SK-N-SH treated with all-trans-retinoic acid at 6 μM for 48 hours (cell line): Measurements from ENCODE around the gene RTN4RL2.

Experiments
- ATAC-seq: fragments of 200-7000 bp; cut with Tn5 transposase; 3 replicates; pipeline ENCODE4 v1.9.1; 2020; ENCODE audit warnings: mild to moderate bottlenecking, moderate library complexity
- BACH2 ChIP-seq: fragments of 250-450 bp; sonication (Bioruptor Pico); IDR thresholded peaks from 2 replicates; pipeline ENCODE4 v1.9.0; 2021; ENCODE audit warnings: mild to moderate bottlenecking, borderline replicate concordance
- CSDC2 ChIP-seq: fragments of 250-450 bp; sonication (Bioruptor Pico); IDR thresholded peaks from 2 replicates; pipeline ENCODE4 v1.5.0; 2020; ENCODE audit warnings: mild to moderate bottlenecking, moderate library complexity
- ESRRG ChIP-seq: fragments of 250-450 bp; sonication (Bioruptor Pico); IDR thresholded peaks from 2 replicates; pipeline ENCODE4 v1.6.1; 2021; ENCODE audit warnings: mild to moderate bottlenecking
- GLIS3 ChIP-seq: fragments of 250-450 bp; sonication (Bioruptor Pico); IDR thresholded peaks from 2 replicates; pipeline ENCODE4 v1.5.0; 2020; ENCODE audit warnings: mild to moderate bottlenecking, moderate library complexity
- ISL1 ChIP-seq: fragments of 250-450 bp; sonication (Bioruptor Pico); IDR thresholded peaks from 2 replicates; pipeline ENCODE4 v2.1.2; 2022; ENCODE audit warnings: mild to moderate bottlenecking, moderate library complexity
- OSR1 ChIP-seq: fragments of 250-450 bp; sonication (Bioruptor Pico); IDR thresholded peaks from 2 replicates; pipeline ENCODE4 v1.8.0; 2022; ENCODE audit warnings: moderate library complexity, mild to moderate bottlenecking, inconsistent platforms
- PPARA ChIP-seq: fragments of 250-450 bp; sonication (Bioruptor Pico); IDR thresholded peaks from 2 replicates; pipeline ENCODE4 v1.5.0; 2020; ENCODE audit warnings: mild to moderate bottlenecking, borderline replicate concordance
- RARB ChIP-seq: fragments of 250-450 bp; sonication (Bioruptor Pico); IDR thresholded peaks from 2 replicates; pipeline ENCODE4 v1.8.0; 2021; ENCODE audit warnings: mild to moderate bottlenecking, moderate library complexity
- SNAI2 ChIP-seq: fragments of 250-450 bp; sonication (Bioruptor Pico); IDR thresholded peaks from 2 replicates; pipeline ENCODE4 v1.5.0; 2020; ENCODE audit warnings: mild to moderate bottlenecking, moderate library complexity
- TCF4 ChIP-seq: fragments of 250-450 bp; sonication (Bioruptor Pico); IDR thresholded peaks from 2 replicates; pipeline ENCODE4 v1.8.0; 2021; ENCODE audit warnings: mild to moderate bottlenecking, moderate library complexity, borderline replicate concordance
- TOX ChIP-seq: fragments of 250-450 bp; sonication (Bioruptor Pico); IDR thresholded peaks from 2 replicates; pipeline ENCODE4 v1.8.0; 2021; ENCODE audit warnings: mild to moderate bottlenecking, moderate library complexity, borderline replicate concordance
- ZC3H10 ChIP-seq: fragments of 250-450 bp; sonication (Bioruptor Pico); IDR thresholded peaks from 2 replicates; pipeline ENCODE4 v1.5.1; 2021; ENCODE audit warnings: mild to moderate bottlenecking, moderate library complexity
- ZFP3 ChIP-seq: fragments of 250-450 bp; sonication (Bioruptor Pico); IDR thresholded peaks from 2 replicates; pipeline ENCODE4 v1.5.0; 2020; ENCODE audit warnings: mild to moderate bottlenecking, moderate library complexity
- ZFP30 ChIP-seq: fragments of 450-650 bp; formaldehyde crosslinking; IDR thresholded peaks from 2 replicates; pipeline ENCODE4 v1.5.0; 2022; ENCODE audit warnings: mild to moderate bottlenecking, moderate library complexity
- ZNF8 ChIP-seq: fragments of 450-650 bp; formaldehyde crosslinking; IDR thresholded peaks from 2 replicates; pipeline ENCODE4 v1.5.0; 2020; ENCODE audit warnings: mild to moderate bottlenecking, moderate library complexity
- TF ChIP-seq, protein P1 (sequence below): fragments of 250-450 bp; sonication (Bioruptor Pico); IDR thresholded peaks from 2 replicates; pipeline ENCODE4 v1.5.0; 2020; ENCODE audit warnings: mild to moderate bottlenecking, moderate library complexity
- TF ChIP-seq, protein P2 (sequence below): fragments of 250-450 bp; sonication (Bioruptor Pico); IDR thresholded peaks from 2 replicates; pipeline ENCODE4 v1.5.1; 2021; ENCODE audit warnings: mild to moderate bottlenecking, moderate library complexity
- TF ChIP-seq, protein P3 (sequence below): fragments of 250-450 bp; sonication (Bioruptor Pico); IDR thresholded peaks from 2 replicates; pipeline ENCODE4 v1.8.0; 2020; ENCODE audit warnings: mild to moderate bottlenecking, moderate library complexity, borderline replicate concordance
- TF ChIP-seq, protein P4 (sequence below): fragments of 250-450 bp; sonication (Bioruptor Pico); IDR thresholded peaks from 2 replicates; pipeline ENCODE4 v1.5.1; 2020; ENCODE audit warnings: low read depth, mild to moderate bottlenecking, moderate library complexity
- TF ChIP-seq, protein P5 (sequence below): fragments of 250-450 bp; sonication (Bioruptor Pico); IDR thresholded peaks from 2 replicates; pipeline ENCODE4 v1.8.0; 2021; ENCODE audit warnings: low read depth, mild to moderate bottlenecking, moderate library complexity, borderline replicate concordance

RTN4RL2 gene

DNA sequence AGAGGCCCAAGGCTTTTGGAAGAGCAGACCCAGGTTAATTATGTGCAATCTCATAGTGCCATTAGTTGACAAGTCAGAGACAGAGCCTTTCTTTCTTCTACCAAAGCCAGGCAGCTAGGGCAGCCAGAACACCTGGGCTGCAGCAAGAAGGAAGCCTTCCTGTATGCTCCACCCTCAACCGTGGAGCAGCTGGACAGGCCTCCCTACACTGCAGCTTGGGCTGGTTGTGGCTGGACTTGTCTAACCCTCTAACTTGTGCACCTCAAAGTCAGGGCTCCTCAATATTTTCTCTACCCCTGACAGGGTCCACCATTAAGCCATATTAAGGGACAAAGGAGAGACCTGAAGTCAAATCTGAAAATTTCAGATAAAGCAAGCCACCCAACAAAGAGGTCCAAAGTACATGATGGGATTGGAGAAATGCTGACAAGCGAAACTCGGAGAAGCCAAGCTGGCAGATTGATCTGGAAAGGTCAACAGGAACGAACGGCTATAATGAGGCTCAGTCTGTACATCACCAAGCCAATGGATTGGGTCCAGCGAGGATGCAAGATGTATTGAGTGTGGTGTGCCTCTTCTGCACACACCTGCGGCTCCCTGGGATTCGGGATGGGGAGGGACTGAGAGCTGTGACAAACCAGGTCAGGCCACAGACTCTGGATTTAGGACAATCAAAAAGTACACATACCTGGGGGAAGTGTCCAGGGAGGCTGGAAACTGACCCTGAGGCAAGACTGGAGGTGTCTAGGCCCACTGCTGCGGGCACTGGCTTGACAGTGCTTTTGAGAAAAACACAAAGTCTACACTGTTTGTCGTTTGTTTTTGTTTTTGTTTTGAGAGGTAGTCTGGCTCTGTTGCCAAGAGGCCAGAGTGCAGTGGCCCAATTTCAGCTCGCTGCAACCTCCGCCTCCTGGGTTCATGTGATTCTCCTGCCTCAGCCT, 21.7 kb upstream of the RTN4RL2 start:
- no peak for ATAC-seq
- TF ChIP-seq OSR1 (CRISPR knock-in tag) (no peak), ISL1 (CRISPR knock-in tag) (no peak), SNAI2 (CRISPR knock-in tag) (no peak), TOX (no peak), PPARA (no peak), CSDC2 (CRISPR knock-in tag) (no peak), GLIS3 (CRISPR knock-in tag) (no peak), BACH2 (CRISPR knock-in tag) (no peak)
- TF ChIP-seq, protein P1, sequence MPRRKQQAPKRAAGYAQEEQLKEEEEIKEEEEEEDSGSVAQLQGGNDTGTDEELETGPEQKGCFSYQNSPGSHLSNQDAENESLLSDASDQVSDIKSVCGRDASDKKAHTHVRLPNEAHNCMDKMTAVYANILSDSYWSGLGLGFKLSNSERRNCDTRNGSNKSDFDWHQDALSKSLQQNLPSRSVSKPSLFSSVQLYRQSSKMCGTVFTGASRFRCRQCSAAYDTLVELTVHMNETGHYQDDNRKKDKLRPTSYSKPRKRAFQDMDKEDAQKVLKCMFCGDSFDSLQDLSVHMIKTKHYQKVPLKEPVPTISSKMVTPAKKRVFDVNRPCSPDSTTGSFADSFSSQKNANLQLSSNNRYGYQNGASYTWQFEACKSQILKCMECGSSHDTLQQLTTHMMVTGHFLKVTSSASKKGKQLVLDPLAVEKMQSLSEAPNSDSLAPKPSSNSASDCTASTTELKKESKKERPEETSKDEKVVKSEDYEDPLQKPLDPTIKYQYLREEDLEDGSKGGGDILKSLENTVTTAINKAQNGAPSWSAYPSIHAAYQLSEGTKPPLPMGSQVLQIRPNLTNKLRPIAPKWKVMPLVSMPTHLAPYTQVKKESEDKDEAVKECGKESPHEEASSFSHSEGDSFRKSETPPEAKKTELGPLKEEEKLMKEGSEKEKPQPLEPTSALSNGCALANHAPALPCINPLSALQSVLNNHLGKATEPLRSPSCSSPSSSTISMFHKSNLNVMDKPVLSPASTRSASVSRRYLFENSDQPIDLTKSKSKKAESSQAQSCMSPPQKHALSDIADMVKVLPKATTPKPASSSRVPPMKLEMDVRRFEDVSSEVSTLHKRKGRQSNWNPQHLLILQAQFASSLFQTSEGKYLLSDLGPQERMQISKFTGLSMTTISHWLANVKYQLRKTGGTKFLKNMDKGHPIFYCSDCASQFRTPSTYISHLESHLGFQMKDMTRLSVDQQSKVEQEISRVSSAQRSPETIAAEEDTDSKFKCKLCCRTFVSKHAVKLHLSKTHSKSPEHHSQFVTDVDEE (CRISPR knock-in tag): no peak
- TF ChIP-seq, protein P2, sequence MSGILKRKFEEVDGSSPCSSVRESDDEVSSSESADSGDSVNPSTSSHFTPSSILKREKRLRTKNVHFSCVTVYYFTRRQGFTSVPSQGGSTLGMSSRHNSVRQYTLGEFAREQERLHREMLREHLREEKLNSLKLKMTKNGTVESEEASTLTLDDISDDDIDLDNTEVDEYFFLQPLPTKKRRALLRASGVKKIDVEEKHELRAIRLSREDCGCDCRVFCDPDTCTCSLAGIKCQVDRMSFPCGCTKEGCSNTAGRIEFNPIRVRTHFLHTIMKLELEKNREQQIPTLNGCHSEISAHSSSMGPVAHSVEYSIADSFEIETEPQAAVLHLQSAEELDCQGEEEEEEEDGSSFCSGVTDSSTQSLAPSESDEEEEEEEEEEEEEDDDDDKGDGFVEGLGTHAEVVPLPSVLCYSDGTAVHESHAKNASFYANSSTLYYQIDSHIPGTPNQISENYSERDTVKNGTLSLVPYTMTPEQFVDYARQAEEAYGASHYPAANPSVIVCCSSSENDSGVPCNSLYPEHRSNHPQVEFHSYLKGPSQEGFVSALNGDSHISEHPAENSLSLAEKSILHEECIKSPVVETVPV (CRISPR knock-in tag): no peak
- TF ChIP-seq, all 23 proteins: peak for 0

DNA sequence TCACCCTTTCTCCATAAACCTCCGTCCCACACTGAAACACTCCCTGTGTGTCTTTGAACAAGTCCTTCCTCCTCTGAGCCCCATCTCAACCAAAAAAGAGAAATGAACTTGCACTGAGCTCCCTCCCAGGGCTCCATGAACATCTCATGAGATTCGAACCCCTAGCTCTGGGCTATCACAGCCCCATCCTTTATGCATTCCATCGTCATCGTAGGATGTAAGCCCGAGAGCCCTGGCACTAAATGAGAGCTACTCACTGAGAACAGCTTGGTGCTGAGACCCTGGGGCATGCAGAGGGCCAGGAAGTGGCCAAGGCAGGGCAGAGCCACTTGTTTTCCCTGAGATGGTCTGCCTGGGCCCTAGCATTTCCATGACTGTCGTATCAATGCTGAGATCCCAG, 20.5 kb upstream of the RTN4RL2 start:
- ATAC-seq: no peak
- TF ChIP-seq OSR1 (CRISPR knock-in tag) (no peak), ESRRG (no peak), ZC3H10 (CRISPR knock-in tag) (no peak), SNAI2 (CRISPR knock-in tag) (no peak), ZNF8 (no peak), BACH2 (CRISPR knock-in tag) (no peak), TOX (no peak), ZFP3 (no peak), RARB (no peak)
- TF ChIP-seq, protein P3, sequence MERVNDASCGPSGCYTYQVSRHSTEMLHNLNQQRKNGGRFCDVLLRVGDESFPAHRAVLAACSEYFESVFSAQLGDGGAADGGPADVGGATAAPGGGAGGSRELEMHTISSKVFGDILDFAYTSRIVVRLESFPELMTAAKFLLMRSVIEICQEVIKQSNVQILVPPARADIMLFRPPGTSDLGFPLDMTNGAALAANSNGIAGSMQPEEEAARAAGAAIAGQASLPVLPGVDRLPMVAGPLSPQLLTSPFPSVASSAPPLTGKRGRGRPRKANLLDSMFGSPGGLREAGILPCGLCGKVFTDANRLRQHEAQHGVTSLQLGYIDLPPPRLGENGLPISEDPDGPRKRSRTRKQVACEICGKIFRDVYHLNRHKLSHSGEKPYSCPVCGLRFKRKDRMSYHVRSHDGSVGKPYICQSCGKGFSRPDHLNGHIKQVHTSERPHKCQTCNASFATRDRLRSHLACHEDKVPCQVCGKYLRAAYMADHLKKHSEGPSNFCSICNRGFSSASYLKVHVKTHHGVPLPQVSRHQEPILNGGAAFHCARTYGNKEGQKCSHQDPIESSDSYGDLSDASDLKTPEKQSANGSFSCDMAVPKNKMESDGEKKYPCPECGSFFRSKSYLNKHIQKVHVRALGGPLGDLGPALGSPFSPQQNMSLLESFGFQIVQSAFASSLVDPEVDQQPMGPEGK: no peak
- TF ChIP-seq, protein P4, sequence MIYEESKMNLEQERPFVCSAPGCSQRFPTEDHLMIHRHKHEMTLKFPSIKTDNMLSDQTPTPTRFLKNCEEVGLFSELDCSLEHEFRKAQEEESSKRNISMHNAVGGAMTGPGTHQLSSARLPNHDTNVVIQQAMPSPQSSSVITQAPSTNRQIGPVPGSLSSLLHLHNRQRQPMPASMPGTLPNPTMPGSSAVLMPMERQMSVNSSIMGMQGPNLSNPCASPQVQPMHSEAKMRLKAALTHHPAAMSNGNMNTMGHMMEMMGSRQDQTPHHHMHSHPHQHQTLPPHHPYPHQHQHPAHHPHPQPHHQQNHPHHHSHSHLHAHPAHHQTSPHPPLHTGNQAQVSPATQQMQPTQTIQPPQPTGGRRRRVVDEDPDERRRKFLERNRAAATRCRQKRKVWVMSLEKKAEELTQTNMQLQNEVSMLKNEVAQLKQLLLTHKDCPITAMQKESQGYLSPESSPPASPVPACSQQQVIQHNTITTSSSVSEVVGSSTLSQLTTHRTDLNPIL (CRISPR knock-in tag): no peak
- TF ChIP-seq, protein P5, sequence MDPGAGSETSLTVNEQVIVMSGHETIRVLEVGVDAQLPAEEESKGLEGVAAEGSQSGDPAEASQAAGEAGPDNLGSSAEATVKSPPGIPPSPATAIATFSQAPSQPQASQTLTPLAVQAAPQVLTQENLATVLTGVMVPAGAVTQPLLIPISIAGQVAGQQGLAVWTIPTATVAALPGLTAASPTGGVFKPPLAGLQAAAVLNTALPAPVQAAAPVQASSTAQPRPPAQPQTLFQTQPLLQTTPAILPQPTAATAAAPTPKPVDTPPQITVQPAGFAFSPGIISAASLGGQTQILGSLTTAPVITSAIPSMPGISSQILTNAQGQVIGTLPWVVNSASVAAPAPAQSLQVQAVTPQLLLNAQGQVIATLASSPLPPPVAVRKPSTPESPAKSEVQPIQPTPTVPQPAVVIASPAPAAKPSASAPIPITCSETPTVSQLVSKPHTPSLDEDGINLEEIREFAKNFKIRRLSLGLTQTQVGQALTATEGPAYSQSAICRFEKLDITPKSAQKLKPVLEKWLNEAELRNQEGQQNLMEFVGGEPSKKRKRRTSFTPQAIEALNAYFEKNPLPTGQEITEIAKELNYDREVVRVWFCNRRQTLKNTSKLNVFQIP: no peak

DNA sequence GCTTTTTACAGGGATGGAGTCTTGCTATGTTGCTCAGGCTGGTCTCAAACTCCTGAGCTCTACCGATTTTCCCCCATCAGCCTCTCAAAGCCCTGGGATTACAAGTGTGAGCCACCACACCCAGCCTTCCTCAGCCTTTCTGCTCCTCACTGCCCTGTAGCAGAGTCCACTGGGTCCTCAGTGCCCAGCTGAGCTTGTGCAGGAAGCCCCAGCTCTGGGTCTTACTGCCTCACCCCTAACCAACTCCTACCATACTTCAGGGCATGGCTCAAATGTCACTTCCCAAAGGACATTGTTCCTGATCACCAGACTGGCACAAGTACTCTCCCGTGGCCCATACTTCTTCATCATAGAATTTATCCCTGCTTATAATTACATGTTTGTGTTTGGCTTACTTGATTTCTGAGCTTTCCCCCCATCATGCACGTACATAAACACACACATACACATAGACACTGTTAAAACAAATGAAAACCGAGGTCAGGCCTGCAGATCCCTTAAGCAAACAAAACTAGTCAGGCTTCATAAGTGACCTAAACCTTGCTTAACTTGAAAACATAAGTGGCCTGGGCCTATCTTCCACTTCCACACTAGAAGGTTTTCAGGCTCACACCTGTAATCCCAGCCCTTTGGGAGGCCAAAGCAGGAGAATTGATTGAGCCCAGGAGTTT, 19.4 kb upstream of the RTN4RL2 start:
- TF ChIP-seq CSDC2 (CRISPR knock-in tag) (no peak), OSR1 (CRISPR knock-in tag) (no peak), TCF4 (no peak), ZFP30 (CRISPR knock-in tag) (no peak), ESRRG (no peak), RARB (no peak), SNAI2 (CRISPR knock-in tag) (no peak), ZC3H10 (CRISPR knock-in tag) (no peak), GLIS3 (CRISPR knock-in tag) (no peak), ZFP3 (no peak)
- TF ChIP-seq, protein P2 (CRISPR knock-in tag): no peak
- TF ChIP-seq, protein P4 (CRISPR knock-in tag): no peak
- TF ChIP-seq, protein P5: no peak
- ATAC-seq: no peak
